Parathyroid adenoma (tissue), 2 donors: ENCODE results near the gene RSBN1.

Source experiments
- H2AFZ ChIP-seq: fragments of 300-600 bp; sonication (generic); one replicate; pipeline ENCODE4 v1.7.0; 2017; ENCODE audit warnings: antibody characterized with exemption, mild to moderate bottlenecking
- H3K27ac ChIP-seq: fragments of 300-600 bp; sonication (generic); one replicate; pipeline ENCODE4 v1.7.0; 2017
- H3K27me3 ChIP-seq: fragments of 300-600 bp; sonication (generic); one replicate; pipeline ENCODE4 v1.7.0; 2017; ENCODE audit warnings: low read length; ENCODE audit not compliant: control insufficient read depth, insufficient read depth
- H3K36me3 ChIP-seq: fragments of 300-600 bp; sonication (generic); one replicate; pipeline ENCODE4 v1.7.0; 2017; ENCODE audit warnings: low read length; ENCODE audit not compliant: control insufficient read depth, insufficient read depth
- H3K4me1 ChIP-seq: fragments of 300-600 bp; sonication (generic); one replicate; pipeline ENCODE4 v1.7.0; 2017; ENCODE audit warnings: control low read depth
- H3K4me2 ChIP-seq: fragments of 300-600 bp; sonication (generic); one replicate; pipeline ENCODE4 v1.7.0; 2017; ENCODE audit warnings: low read length
- H3K4me3 ChIP-seq: fragments of 300-600 bp; sonication (generic); one replicate; pipeline ENCODE4 v1.7.0; 2017; ENCODE audit warnings: low read depth, low read length
- H3K79me2 ChIP-seq: fragments of 300-600 bp; sonication (generic); one replicate; pipeline ENCODE4 v1.7.0; 2017; ENCODE audit warnings: control low read depth
- H3K9ac ChIP-seq: fragments of 300-600 bp; sonication (generic); one replicate; pipeline ENCODE4 v1.7.0; 2017; ENCODE audit warnings: mild to moderate bottlenecking
- H3K9me3 ChIP-seq: fragments of 300-600 bp; sonication (generic); one replicate; pipeline ENCODE4 v1.7.0; 2017; ENCODE audit warnings: low read length; ENCODE audit not compliant: control insufficient read depth
- CTCF ChIP-seq: fragments of 300-600 bp; sonication (generic); IDR thresholded peaks from one replicate; pipeline ENCODE4 v1.7.0; 2017; ENCODE audit warnings: antibody characterized with exemption, mild to moderate bottlenecking
- donor health status: primary hyperparathyroidism.

Gene RSBN1

DNA sequence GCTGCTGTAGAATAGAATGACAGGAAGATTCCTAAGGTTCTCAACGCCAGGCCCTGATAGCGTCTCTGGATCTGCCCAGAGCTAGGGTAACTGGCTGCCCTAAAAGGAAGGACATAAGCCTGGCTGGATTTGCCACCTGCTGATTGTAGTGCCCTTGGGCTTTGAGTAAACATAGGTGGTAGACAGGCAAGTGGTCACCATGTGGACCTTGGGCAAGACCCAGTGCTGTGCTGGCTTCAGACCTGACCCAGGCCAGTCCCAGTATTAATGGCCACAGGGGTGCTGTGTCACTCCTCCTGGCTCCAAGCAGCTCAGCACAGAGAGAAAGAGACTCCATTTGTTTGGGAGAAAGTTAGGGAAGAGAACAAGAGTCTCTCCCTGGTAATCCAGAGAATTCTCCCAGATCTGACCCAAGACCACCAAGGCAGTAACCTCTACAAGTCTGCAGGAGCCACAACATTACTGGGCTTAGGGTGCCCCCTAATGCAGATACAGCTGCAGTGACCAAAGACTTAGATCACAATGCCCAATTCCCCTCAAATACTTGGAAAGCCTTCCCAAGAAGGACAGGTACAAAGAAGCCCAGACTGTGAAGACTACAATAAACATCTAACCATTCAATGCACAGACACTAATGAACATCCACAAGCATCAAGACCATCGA, 97.5 kb downstream of the RSBN1 start:
- Histone ChIP-seq H3K79me2 (no peaks in the 10 kb centered on the region), H3K9ac (no peak overlapping the region), H3K4me1 (no peaks in the 10 kb centered on the region), H3K9me3 (no peaks in the 10 kb centered on the region), H3K36me3 (no peaks in the 10 kb centered on the region), H3K4me3 (no peak overlapping the region), H3K27ac (no peak overlapping the region), H3K27me3 (no peaks in the 10 kb centered on the region), H3K4me2 (no peak overlapping the region), H2AFZ (no peak overlapping the region)
- TF ChIP-seq CTCF: no peak
